ENCODE measurements around the gene PLXNB3.

DNA sequence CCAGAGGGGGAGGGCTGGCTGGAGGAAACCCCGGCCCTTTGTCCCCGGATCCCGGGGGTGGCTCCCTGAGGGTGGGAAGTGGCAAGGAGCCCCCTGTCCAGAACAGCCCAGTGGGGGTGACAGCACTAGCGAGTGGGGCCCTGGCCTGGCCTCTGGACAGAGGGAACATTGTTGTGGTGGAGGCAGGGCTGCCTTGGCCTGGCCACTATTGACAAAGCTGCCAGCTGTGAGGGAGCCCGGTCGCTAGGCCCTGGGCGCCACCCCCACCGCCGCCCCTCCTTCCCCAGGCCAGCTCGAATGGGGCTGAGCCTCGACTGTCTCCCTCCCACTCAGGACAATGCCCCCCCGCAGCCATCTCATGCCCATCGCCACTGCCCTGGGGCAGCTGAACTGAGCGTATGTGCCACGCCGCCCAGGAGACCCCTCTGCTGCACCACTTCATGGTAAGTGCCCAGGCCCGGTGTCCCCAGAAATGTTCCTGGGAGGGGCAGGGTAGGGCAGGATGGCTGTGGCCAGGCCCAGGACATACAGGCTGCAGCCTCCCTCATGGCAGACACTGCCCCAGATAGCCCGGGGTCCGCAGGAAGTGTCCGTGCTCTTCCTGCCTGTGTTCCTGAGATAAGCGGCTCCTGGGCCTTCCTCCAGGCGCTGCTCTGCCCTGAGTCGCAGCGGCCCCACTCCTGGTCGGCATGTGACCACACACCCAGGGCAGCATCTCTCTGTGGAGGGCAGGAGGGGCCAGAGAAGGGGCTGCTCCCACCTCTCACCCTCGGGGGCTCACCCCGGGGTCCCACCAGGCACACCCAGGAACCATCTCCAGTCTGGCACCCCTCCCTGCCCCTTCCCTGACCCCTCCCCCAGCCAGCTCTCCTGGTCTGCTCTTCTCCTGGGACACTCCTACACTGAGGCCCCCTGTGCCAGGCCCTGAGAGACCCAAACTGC is 1.4 kb downstream of the PLXNB3 start:
- TF ChIP-seq, protein P1, sequence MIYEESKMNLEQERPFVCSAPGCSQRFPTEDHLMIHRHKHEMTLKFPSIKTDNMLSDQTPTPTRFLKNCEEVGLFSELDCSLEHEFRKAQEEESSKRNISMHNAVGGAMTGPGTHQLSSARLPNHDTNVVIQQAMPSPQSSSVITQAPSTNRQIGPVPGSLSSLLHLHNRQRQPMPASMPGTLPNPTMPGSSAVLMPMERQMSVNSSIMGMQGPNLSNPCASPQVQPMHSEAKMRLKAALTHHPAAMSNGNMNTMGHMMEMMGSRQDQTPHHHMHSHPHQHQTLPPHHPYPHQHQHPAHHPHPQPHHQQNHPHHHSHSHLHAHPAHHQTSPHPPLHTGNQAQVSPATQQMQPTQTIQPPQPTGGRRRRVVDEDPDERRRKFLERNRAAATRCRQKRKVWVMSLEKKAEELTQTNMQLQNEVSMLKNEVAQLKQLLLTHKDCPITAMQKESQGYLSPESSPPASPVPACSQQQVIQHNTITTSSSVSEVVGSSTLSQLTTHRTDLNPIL (CRISPR knock-in tag; IDR thresholded peaks at IDR 0.05; ENCODE audit: low read depth) = no peak
- TF ChIP-seq, protein P2, sequence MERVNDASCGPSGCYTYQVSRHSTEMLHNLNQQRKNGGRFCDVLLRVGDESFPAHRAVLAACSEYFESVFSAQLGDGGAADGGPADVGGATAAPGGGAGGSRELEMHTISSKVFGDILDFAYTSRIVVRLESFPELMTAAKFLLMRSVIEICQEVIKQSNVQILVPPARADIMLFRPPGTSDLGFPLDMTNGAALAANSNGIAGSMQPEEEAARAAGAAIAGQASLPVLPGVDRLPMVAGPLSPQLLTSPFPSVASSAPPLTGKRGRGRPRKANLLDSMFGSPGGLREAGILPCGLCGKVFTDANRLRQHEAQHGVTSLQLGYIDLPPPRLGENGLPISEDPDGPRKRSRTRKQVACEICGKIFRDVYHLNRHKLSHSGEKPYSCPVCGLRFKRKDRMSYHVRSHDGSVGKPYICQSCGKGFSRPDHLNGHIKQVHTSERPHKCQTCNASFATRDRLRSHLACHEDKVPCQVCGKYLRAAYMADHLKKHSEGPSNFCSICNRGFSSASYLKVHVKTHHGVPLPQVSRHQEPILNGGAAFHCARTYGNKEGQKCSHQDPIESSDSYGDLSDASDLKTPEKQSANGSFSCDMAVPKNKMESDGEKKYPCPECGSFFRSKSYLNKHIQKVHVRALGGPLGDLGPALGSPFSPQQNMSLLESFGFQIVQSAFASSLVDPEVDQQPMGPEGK (CRISPR knock-in tag; IDR thresholded peaks at IDR 0.05; ENCODE audit: borderline replicate concordance) = no peak
- TF ChIP-seq ZFP3 (CRISPR knock-in tag; IDR thresholded peaks at IDR 0.05) (no peak), ZFP30 (CRISPR knock-in tag; IDR thresholded peaks at IDR 0.05) (no peak), ARNTL (CRISPR knock-in tag; IDR thresholded peaks at IDR 0.05; ENCODE audit: borderline replicate concordance, low read depth) (no peak), OSR1 (CRISPR knock-in tag; IDR thresholded peaks at IDR 0.05) (no peak)
- TF ChIP-seq, protein P3, sequence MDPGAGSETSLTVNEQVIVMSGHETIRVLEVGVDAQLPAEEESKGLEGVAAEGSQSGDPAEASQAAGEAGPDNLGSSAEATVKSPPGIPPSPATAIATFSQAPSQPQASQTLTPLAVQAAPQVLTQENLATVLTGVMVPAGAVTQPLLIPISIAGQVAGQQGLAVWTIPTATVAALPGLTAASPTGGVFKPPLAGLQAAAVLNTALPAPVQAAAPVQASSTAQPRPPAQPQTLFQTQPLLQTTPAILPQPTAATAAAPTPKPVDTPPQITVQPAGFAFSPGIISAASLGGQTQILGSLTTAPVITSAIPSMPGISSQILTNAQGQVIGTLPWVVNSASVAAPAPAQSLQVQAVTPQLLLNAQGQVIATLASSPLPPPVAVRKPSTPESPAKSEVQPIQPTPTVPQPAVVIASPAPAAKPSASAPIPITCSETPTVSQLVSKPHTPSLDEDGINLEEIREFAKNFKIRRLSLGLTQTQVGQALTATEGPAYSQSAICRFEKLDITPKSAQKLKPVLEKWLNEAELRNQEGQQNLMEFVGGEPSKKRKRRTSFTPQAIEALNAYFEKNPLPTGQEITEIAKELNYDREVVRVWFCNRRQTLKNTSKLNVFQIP (CRISPR knock-in tag; IDR thresholded peaks at IDR 0.05; ENCODE audit: borderline replicate concordance, low read depth) = no peak
